Caco-2 (cell line): ENCODE results near the gene PSTPIP1. TPM values are rescaled to one million over a fixed set of nuclear protein-coding genes. Genes with fewer than 3 reads are reported as not detected.

Experiments
- BruUV-seq: library from RNA; stranded (reverse); fragments of 400-500 nt; replicated peaks from 2 replicates; lab custom pipeline; 2021; lab: Mats Ljungman, UMichigan
- CTCF ChIA-PET: fragments of 300-600 bp; sonication (Branson Sonifier 250); formaldehyde crosslinking; loops from one replicate; lab custom pipeline; 2022; ENCODE audit warnings: antibody characterized with exemption; lab: Charles Lee
- POLR2A ChIA-PET: fragments of 300-600 bp; sonication (Branson Sonifier 250); formaldehyde crosslinking; loops from one replicate; lab custom pipeline; 2022; ENCODE audit warnings: antibody characterized with exemption; lab: Charles Lee
- DNase-seq, 2 experiments: peaks; one replicate each; pipeline versions ENCODE4 v3.0.0 to v3.0.0-alpha.2; 2020 to 2022
- H3K27me3 ChIP-seq: replicated peaks from 2 replicates; pipeline ENCODE4 v1.6.0; 2011; ENCODE audit warnings: low read length; ENCODE audit not compliant: control insufficient read depth, insufficient read depth
- H3K36me3 ChIP-seq: 2 replicates; pipeline ENCODE4 v1.5.1; 2011; ENCODE audit warnings: low read length; ENCODE audit not compliant: control insufficient read depth, insufficient read depth
- H3K4me1 ChIP-seq: fragments of 250-450 bp; sonication (Bioruptor Pico); 2 replicates; pipeline ENCODE4 v1.5.1; 2020; ENCODE audit warnings: mild to moderate bottlenecking
- H3K4me3 ChIP-seq: 2 replicates; pipeline ENCODE4 v1.5.1; 2011; ENCODE audit warnings: low read depth, mild to moderate bottlenecking, control low read depth, low read length
- H3K9me3 ChIP-seq: fragments of 250-450 bp; sonication (Bioruptor Pico); 2 replicates; pipeline ENCODE4 v1.5.1; 2020; ENCODE audit warnings: mild to moderate bottlenecking, moderate library complexity
- H3K27ac Mint-ChIP-seq: one replicate; pipeline ENCODE4 v1.8.0; 2022; ENCODE audit warnings: mixed read lengths; ENCODE audit not compliant: unreplicated experiment
- H3K27me3 Mint-ChIP-seq: one replicate; pipeline ENCODE4 v1.8.0; 2022; ENCODE audit warnings: mixed read lengths; ENCODE audit not compliant: insufficient read depth, unreplicated experiment
- H3K36me3 Mint-ChIP-seq: one replicate; pipeline ENCODE4 v1.8.0; 2022; ENCODE audit warnings: mild to moderate bottlenecking, mixed read lengths; ENCODE audit not compliant: insufficient read depth, unreplicated experiment
- H3K4me1 Mint-ChIP-seq: one replicate; pipeline ENCODE4 v1.8.0; 2022; ENCODE audit warnings: low read depth, mixed read lengths; ENCODE audit not compliant: unreplicated experiment
- H3K4me3 Mint-ChIP-seq: one replicate; pipeline ENCODE4 v1.8.0; 2022; ENCODE audit warnings: mild to moderate bottlenecking, moderate library complexity, mixed read lengths; ENCODE audit not compliant: unreplicated experiment
- H3K9me3 Mint-ChIP-seq: one replicate; pipeline ENCODE4 v1.8.0; 2022; ENCODE audit warnings: mixed read lengths; ENCODE audit not compliant: unreplicated experiment
- intact Hi-C: fragments of 100-400 bp; cut with micrococcal nuclease; formaldehyde crosslinking; loops from one replicate; pipeline ENCODE4 v1.10.0; 2022; ENCODE audit not compliant: unreplicated experiment
- total RNA-seq: library from RNA; stranded (reverse); gene quantifications from 2 replicates; pipeline ENCODE4 v1.2.3, GENCODE V29; 2022
- TF ChIP-seq, protein P1 (sequence below), 2 experiments: fragments of 200-600 bp in 1 of 2; IDR thresholded peaks; 1 replicate in 1 of 2; 2 replicates in 1 of 2; pipeline versions ENCODE4 v1.5.1 to v1.8.0; 2011 to 2022; ENCODE audit warnings: antibody characterized with exemption in 1 of 2, control low read depth in 1 of 2, inconsistent platforms in 1 of 2, low read depth in 1 of 2, low read length in 1 of 2, mild to moderate bottlenecking in 1 of 2, moderate library complexity in 1 of 2; ENCODE audit not compliant: insufficient read depth in 1 of 2, severe bottlenecking in 1 of 2, unreplicated experiment in 1 of 2

Gene PSTPIP1
- total RNA-seq, 1 experiment from 2014 or later: not detected

DNA sequence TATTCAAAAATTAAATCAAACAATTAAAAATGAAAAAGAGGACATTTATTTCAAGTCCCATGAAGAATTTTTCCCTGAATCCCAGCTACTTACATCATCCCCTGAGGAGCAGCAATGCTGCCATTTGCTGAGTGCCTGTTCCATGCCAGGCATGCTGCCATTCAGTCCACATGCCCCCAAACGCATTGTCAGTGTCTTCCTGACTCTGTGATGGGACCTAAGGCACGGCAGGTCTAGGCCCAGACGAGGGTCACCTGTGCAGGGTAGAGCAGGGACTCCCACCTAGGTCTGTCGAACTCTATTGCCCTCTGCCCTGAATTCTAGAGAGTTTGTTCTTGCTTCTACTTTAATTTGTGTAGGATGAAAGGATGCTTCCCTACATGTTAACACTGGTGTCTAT lies 7.0 kb downstream of the PSTPIP1 start:
- no peaks in the 10 kb centered on the region for H3K9me3 Mint-ChIP-seq
- POLR2A ChIA-PET: no interaction called here
- H3K27ac Mint-ChIP-seq: no peak overlapping the region

DNA sequence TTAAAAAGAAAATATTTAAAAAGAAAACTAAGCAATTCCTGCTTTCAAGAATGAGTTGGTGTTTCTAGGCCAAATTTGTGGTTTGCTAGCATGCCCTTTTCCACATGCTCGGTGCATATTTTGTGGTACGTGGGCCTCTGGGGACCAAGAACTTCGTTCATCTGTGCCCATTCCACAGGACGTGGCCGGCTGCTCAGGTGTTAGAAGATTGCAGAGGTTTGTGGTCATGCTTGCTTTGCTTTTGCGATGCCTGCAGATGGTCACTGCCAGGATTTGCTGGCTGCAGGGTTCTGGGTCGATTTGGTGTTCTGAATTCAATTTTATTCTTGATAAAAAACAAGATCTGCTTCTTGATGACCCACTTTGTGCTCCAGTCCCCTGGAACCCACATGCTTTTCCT lies 7.5 kb downstream of the PSTPIP1 start:
- Mint-ChIP-seq H3K4me1 (no peaks in the 10 kb centered on the region), H3K36me3 (no peaks in the 10 kb centered on the region), H3K27me3 (no peaks in the 10 kb centered on the region), H3K27ac (no peak overlapping the region), H3K9me3 (no peaks in the 10 kb centered on the region), H3K4me3 (no peak overlapping the region)
- Histone ChIP-seq H3K27me3 (no peaks in the 10 kb centered on the region), H3K4me1 (no peaks in the 10 kb centered on the region), H3K9me3 (no peaks in the 10 kb centered on the region), H3K4me3 (no peak overlapping the region), H3K36me3 (no peaks in the 10 kb centered on the region)
- intact Hi-C loops: no loop called here
- TF ChIP-seq, protein P1, sequence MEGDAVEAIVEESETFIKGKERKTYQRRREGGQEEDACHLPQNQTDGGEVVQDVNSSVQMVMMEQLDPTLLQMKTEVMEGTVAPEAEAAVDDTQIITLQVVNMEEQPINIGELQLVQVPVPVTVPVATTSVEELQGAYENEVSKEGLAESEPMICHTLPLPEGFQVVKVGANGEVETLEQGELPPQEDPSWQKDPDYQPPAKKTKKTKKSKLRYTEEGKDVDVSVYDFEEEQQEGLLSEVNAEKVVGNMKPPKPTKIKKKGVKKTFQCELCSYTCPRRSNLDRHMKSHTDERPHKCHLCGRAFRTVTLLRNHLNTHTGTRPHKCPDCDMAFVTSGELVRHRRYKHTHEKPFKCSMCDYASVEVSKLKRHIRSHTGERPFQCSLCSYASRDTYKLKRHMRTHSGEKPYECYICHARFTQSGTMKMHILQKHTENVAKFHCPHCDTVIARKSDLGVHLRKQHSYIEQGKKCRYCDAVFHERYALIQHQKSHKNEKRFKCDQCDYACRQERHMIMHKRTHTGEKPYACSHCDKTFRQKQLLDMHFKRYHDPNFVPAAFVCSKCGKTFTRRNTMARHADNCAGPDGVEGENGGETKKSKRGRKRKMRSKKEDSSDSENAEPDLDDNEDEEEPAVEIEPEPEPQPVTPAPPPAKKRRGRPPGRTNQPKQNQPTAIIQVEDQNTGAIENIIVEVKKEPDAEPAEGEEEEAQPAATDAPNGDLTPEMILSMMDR (IDR thresholded peaks at IDR 0.05; ENCODE audit: insufficient read depth in 1 of 2, low read depth in 1 of 2, low read length in 1 of 2, severe bottlenecking in 1 of 2, unreplicated experiment in 1 of 2): no peak
- ChIA-PET POLR2A (no interaction called here), CTCF (no interaction called here)
- no peak for DNase-seq
- no TSS peak for BruUV-seq

More for the DNA sequence above, 7.0 kb downstream of the PSTPIP1 start:
- no peaks in the 10 kb centered on the region for H3K36me3 Mint-ChIP-seq
- BruUV-seq: no TSS peak
- Histone ChIP-seq H3K4me1 (no peaks in the 10 kb centered on the region), H3K4me3 (no peak overlapping the region), H3K9me3 (no peaks in the 10 kb centered on the region), H3K36me3 (no peaks in the 10 kb centered on the region), H3K27me3 (no peaks in the 10 kb centered on the region)
- DNase-seq: no peak
- H3K27me3 Mint-ChIP-seq: no peaks in the 10 kb centered on the region
- no peaks in the 10 kb centered on the region for H3K4me1 Mint-ChIP-seq
- H3K4me3 Mint-ChIP-seq: no peak overlapping the region
- TF ChIP-seq, protein P1 (IDR thresholded peaks at IDR 0.05; ENCODE audit: insufficient read depth in 1 of 2, low read depth in 1 of 2, low read length in 1 of 2, severe bottlenecking in 1 of 2, unreplicated experiment in 1 of 2): no peak
- intact Hi-C loops: no loop called here
- CTCF ChIA-PET: no interaction called here

DNA sequence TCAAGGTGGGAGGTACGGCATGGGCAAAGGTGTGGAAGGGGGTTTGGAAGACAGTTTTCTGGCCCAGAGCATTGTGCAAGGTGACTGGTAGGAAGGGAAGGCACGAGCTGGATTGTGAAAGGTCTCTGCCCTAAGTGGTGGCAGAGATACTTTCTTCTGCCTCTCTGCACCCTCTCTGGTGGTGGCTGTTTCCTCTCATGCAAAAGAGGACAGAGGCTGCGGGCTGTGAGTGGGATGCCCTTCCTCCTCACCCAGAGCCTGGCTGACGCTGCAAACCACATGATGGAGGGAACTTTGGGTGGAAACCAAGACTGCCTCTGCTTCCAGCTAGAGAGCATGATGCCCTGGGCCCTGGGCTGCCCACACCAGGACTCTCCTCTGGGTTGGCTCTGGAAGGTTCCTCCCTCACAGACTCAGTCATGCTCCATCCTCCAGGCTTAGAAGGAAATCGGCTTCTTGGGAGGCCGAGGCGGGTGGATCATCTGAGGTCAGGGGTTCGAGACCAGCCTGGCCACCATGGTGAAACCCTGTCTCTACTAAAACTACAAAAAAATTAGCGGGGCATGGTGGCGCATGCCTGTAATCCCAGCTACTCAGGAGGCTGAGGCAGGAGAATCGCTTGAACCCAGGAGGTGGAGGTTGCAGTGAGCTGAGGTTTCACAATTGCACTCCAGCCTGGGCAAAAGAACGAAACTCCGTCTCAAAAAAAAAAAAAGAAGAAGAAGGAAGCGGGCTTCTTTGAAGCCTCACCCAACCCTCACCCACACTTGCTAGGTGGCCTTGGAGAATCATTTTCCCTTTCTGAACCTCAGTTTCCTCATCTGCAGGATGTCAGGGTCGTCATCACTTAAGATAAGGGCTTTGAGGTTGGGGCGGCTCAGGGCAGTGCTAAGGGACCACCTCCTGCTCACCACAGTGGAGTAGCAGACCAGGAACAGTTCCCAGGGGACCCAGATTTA lies 8.3 kb downstream of the PSTPIP1 start:
- Mint-ChIP-seq H3K27ac (no peak overlapping the region), H3K36me3 (no peaks in the 10 kb centered on the region), H3K4me3 (no peak overlapping the region), H3K4me1 (no peaks in the 10 kb centered on the region), H3K27me3 (no peaks in the 10 kb centered on the region), H3K9me3 (no peaks in the 10 kb centered on the region)
- intact Hi-C loops: no loop called here
- CTCF ChIA-PET: no interaction called here
- no peaks in the 10 kb centered on the region for H3K27me3 ChIP-seq
- BruUV-seq: no TSS peak
- no peaks in the 10 kb centered on the region for H3K4me1 ChIP-seq
- H3K9me3 ChIP-seq: no peaks in the 10 kb centered on the region
- H3K4me3 ChIP-seq: no peak overlapping the region
- DNase-seq: no peak
- TF ChIP-seq, protein P1 (IDR thresholded peaks at IDR 0.05; ENCODE audit: insufficient read depth in 1 of 2, low read depth in 1 of 2, low read length in 1 of 2, severe bottlenecking in 1 of 2, unreplicated experiment in 1 of 2): no peak
- POLR2A ChIA-PET: no interaction called here
- no peaks in the 10 kb centered on the region for H3K36me3 ChIP-seq
